Vagina (tissue), 2 donors: Measurements from ENCODE around the gene DNM3. TPM values are rescaled to one million over a fixed set of nuclear protein-coding genes. Genes with fewer than 3 reads are reported as not detected.

ENCODE experiments used
- DNase-seq, 2 donors: peaks; one replicate each; pipeline ENCODE4 v3.0.0-alpha.2; 2017; ENCODE audit errors: extremely low spot score in 2 of 2
- H3K27ac ChIP-seq: fragments of 200-600 bp; sonication (generic); one replicate; pipeline ENCODE4 v1.5.1; 2019
- H3K27me3 ChIP-seq: fragments of 200-600 bp; sonication (generic); one replicate; pipeline ENCODE4 v1.5.1; 2019
- H3K36me3 ChIP-seq, 2 donors: fragments of 200-600 bp; sonication (generic); one replicate each; pipeline ENCODE4 v1.5.1; 2017 to 2019
- H3K4me1 ChIP-seq: fragments of 200-600 bp; sonication (generic); one replicate; pipeline ENCODE4 v1.5.1; 2019
- H3K4me3 ChIP-seq, 2 donors: fragments of 200-600 bp; sonication (generic); 1 replicate in 1 of 2; 2 replicates in 1 of 2; pipeline ENCODE4 v1.5.1; 2016 to 2019
- H3K9me3 ChIP-seq: fragments of 200-600 bp; sonication (generic); one replicate; pipeline ENCODE4 v1.5.1; 2019
- POLR2A ChIP-seq, 2 donors: fragments of 450-650 bp; IDR thresholded peaks; one replicate each; pipeline ENCODE4 v1.6.1; 2017; ENCODE audit warnings: antibody characterized with exemption in 2 of 2, mild to moderate bottlenecking in 2 of 2, moderate library complexity in 2 of 2
- POLR2AphosphoS5 ChIP-seq, 2 donors: sonication (generic); formaldehyde crosslinking; IDR thresholded peaks; one replicate each; pipeline ENCODE4 v1.9.0; 2017; ENCODE audit warnings: antibody characterized with exemption in 2 of 2, mild to moderate bottlenecking in 2 of 2, low read depth in 1 of 2; ENCODE audit not compliant: insufficient read depth in 1 of 2
- intact Hi-C: fragments of 100-400 bp; cut with DNase I; formaldehyde crosslinking; loops from one replicate; pipeline ENCODE4 v1.15.1; 2023
- total RNA-seq: library from RNA; depleted of rRNA; stranded (reverse); fragments of >200 nt; gene quantifications from one replicate; pipeline ENCODE4 v1.2.3, GENCODE V29; 2016
- TF ChIP-seq, protein P1 (sequence below), 3 experiments: fragments of 450-650 bp in 2 of 3; fragments of 200-600 bp in 1 of 3; sonication (generic) in 1 of 3; IDR thresholded peaks; one replicate each; pipeline ENCODE4 v1.5.1; 2017 to 2019; ENCODE audit warnings: antibody characterized with exemption in 3 of 3, mild to moderate bottlenecking in 2 of 3, moderate library complexity in 2 of 3

The DNM3 gene
- total RNA-seq, 1 donor from 2014 or later, result 15.5 TPM

DNA sequence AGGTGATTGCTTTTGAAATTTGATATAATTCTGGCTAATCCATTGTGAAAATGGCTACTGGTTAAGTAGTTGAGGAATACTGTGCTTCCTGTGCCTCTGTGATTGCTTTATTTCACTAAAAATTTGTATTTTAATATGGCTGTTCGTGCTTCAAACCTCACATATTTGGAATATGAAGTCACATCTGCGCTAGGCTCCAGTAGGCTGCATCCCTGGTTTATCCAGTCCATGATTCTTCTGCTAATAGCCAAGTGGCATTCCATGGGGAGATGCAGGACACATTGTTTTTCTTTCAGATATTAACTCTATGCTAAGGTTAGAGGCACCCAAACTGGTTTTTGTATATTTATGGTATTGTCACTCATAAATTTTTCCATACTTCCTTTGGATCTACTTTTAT, 25.9 kb downstream of the DNM3 start:
- no peak overlapping the region for H3K27ac ChIP-seq
- no peak overlapping the region for H3K4me3 ChIP-seq
- intact Hi-C loops, result no loop called here
- H3K36me3 ChIP-seq, result no peaks in the 10 kb centered on the region
- TF ChIP-seq, protein P1, sequence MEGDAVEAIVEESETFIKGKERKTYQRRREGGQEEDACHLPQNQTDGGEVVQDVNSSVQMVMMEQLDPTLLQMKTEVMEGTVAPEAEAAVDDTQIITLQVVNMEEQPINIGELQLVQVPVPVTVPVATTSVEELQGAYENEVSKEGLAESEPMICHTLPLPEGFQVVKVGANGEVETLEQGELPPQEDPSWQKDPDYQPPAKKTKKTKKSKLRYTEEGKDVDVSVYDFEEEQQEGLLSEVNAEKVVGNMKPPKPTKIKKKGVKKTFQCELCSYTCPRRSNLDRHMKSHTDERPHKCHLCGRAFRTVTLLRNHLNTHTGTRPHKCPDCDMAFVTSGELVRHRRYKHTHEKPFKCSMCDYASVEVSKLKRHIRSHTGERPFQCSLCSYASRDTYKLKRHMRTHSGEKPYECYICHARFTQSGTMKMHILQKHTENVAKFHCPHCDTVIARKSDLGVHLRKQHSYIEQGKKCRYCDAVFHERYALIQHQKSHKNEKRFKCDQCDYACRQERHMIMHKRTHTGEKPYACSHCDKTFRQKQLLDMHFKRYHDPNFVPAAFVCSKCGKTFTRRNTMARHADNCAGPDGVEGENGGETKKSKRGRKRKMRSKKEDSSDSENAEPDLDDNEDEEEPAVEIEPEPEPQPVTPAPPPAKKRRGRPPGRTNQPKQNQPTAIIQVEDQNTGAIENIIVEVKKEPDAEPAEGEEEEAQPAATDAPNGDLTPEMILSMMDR (IDR thresholded peaks at IDR 0.05), result no peak
- TF ChIP-seq POLR2A (IDR thresholded peaks at IDR 0.05), result no peak
- no peak for TF ChIP-seq POLR2AphosphoS5 (IDR thresholded peaks at IDR 0.05; ENCODE audit: insufficient read depth in 1 of 2, low read depth in 1 of 2)
- no peaks in the 10 kb centered on the region for H3K4me1 ChIP-seq
- no peaks in the 10 kb centered on the region for H3K9me3 ChIP-seq
- no peak for DNase-seq
- H3K27me3 ChIP-seq, result no peaks in the 10 kb centered on the region

DNA sequence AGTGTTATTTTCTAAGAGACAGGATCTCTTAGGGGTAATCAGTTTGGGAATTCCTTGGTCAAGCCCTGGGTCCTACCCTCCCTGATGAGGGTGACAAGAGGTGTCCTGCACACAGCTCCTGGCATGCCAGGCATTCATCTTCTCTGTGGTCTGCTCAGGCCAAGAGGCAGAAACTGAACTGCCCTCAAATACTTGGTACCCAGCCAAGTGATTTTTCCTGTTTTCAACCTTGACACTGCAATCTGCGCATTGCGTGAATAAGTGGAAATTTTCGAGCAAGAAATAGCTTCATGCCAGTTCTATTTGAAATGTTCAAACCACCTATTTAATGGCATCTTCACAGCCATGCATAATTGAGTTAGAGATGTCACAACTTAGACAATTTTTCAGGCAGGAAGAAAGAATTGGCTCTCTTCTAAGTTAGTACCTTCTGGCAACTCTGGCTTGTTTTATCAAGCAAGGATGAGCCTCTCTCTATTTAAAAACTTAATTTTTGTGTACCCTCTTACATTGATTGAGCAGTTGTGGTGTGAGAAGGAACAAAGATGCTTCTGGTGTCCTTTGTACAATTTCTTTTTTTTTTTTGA, 27.0 kb downstream of the DNM3 start:
- Histone ChIP-seq H3K4me1 (no peaks in the 10 kb centered on the region), H3K27ac (no peak overlapping the region), H3K27me3 (no peaks in the 10 kb centered on the region), H3K4me3 (no peak overlapping the region), H3K9me3 (no peaks in the 10 kb centered on the region), H3K36me3 (no peaks in the 10 kb centered on the region)
- intact Hi-C loops, result no loop called here
- DNase-seq, result no peak
- TF ChIP-seq POLR2A (IDR thresholded peaks at IDR 0.05) (no peak), POLR2AphosphoS5 (IDR thresholded peaks at IDR 0.05; ENCODE audit: insufficient read depth in 1 of 2, low read depth in 1 of 2) (no peak)
- TF ChIP-seq, protein P1 (IDR thresholded peaks at IDR 0.05), result no peak

DNA sequence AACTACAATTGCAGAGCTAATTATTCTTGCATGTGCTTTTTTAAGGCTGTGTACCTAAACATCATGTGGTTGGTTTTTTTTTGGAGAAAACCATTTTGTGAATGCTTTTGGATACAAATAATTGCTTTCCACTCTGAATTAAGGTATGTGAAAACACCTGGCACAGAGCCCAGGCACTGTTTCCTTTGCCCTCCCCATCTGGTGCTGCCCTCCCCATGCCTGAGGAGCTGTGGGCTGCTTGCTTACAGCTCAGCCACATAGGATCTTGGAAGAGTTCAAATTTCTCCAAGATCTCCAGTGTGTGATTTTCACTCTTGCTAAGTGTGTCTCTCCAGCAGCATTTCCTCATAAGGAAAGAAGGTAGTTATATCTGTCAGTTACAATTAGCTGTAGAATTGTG, 27.8 kb downstream of the DNM3 start:
- no peaks in the 10 kb centered on the region for H3K4me1 ChIP-seq
- no peaks in the 10 kb centered on the region for H3K36me3 ChIP-seq
- H3K27ac ChIP-seq, result no peak overlapping the region
- no peak for DNase-seq
- H3K9me3 ChIP-seq, result no peaks in the 10 kb centered on the region
- TF ChIP-seq POLR2AphosphoS5 (IDR thresholded peaks at IDR 0.05; ENCODE audit: insufficient read depth in 1 of 2, low read depth in 1 of 2) (no peak), POLR2A (IDR thresholded peaks at IDR 0.05) (no peak)
- TF ChIP-seq, protein P1 (IDR thresholded peaks at IDR 0.05), result no peak
- intact Hi-C loops, result no loop called here
- no peak overlapping the region for H3K4me3 ChIP-seq
- no peaks in the 10 kb centered on the region for H3K27me3 ChIP-seq

DNA sequence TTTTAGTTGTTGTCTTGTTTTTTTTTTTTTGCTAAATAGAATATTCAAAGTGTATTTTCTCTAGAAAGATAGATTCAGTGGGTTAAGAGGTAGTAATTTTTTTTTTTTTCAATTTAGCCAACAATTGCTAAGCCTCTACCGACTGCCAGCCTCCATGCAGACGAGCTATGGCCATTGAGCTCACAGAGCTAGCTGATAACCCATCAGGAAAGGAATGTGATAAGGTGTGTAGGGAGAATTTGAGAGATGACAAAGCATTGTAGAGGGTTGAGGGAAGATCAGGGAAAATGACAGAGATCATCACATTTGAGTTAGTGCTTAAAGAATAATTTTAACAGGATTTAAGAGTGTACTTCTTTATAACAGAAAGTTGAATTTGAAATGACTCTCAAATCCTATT, 30.6 kb downstream of the DNM3 start:
- Histone ChIP-seq H3K27me3 (no peaks in the 10 kb centered on the region), H3K4me3 (no peak overlapping the region), H3K4me1 (no peaks in the 10 kb centered on the region), H3K36me3 (no peaks in the 10 kb centered on the region), H3K27ac (no peak overlapping the region), H3K9me3 (no peaks in the 10 kb centered on the region)
- no peak for DNase-seq
- TF ChIP-seq POLR2AphosphoS5 (IDR thresholded peaks at IDR 0.05; ENCODE audit: insufficient read depth in 1 of 2, low read depth in 1 of 2), result no peak
- no peak for TF ChIP-seq POLR2A (IDR thresholded peaks at IDR 0.05)
- TF ChIP-seq, protein P1 (IDR thresholded peaks at IDR 0.05), result no peak
- intact Hi-C loops, result no loop called here

DNA sequence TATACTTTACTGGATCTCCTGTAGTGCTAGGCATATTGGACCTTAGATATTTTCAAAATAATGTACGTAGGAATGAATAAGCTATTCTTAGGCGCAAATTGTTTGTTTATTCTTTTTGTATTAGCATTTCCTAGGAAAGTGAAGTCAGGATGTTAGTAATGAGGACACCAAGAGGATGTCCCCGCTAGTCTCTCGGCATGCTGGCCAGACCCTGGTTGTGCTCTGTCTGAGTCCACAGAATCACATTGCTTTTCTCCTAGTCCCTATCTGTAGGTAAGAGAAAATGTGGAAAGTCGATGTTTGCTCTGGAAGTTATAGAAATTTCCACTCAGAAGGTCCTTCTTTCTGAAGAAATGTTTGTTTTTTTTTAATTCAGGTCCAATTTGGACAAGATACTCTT, 31.1 kb downstream of the DNM3 start:
- Histone ChIP-seq H3K27ac (no peak overlapping the region), H3K4me3 (no peak overlapping the region), H3K36me3 (no peaks in the 10 kb centered on the region), H3K27me3 (no peaks in the 10 kb centered on the region), H3K9me3 (no peaks in the 10 kb centered on the region), H3K4me1 (no peaks in the 10 kb centered on the region)
- intact Hi-C loops, result no loop called here
- TF ChIP-seq, protein P1 (IDR thresholded peaks at IDR 0.05), result no peak
- no peak for DNase-seq
